Cardiac fibroblast (primary cell): ENCODE data around the gene EEF1AKMT4.
"Not testable (repeated sequence)": the region's sequence is repeated elsewhere in the genome, so short reads cannot be mapped to it uniquely, and the experiment has no call there.

Experiments
- DNase-seq, 2 donors: peaks; one replicate each; pipeline versions ENCODE4 v3.0.0 to v3.0.0-alpha.2; 2010; ENCODE audit warnings: low read depth in 2 of 2
- H3K4me3 ChIP-seq, 2 donors: replicated peaks in 1 of 2; 1 replicate in 1 of 2; 2 replicates in 1 of 2; pipeline ENCODE4 v1.5.1; 2011; ENCODE audit warnings: low read depth in 2 of 2, low read length in 2 of 2, mild to moderate bottlenecking in 2 of 2, moderate library complexity in 1 of 2
- TF ChIP-seq, protein P1 (sequence below): IDR thresholded peaks from one replicate; pipeline ENCODE4 v1.5.1; 2011; ENCODE audit warnings: low read depth, mild to moderate bottlenecking, low read length, inconsistent platforms

Gene EEF1AKMT4

DNA sequence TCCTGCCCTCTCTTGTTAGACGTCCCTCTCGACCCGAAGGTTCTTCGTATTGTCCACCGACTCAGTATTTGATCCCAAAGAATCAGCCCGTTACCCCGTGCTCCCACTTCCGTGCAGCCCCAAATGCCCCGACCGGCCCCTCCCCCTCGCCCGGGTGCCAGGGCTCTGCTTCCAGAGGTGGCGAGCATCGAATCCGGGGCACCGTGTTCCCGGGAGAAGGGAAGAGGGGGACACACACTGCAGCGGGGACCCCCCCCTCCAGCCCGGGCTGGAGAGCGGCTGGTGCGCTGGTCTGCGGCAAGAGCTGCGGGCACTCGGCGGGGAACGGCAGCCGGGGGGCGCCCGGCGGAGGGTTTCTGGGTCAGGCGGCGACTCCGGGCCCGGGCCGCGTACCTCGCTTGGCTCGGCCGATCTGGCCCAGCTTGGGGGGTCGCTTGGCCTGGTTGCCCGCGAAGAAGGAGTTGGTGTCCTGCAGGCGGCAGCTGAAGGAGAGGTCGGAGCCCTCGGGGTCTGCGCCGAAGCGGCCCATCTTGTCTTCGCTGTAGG, 11.3 kb downstream of the EEF1AKMT4 start:
- TF ChIP-seq, protein P1, sequence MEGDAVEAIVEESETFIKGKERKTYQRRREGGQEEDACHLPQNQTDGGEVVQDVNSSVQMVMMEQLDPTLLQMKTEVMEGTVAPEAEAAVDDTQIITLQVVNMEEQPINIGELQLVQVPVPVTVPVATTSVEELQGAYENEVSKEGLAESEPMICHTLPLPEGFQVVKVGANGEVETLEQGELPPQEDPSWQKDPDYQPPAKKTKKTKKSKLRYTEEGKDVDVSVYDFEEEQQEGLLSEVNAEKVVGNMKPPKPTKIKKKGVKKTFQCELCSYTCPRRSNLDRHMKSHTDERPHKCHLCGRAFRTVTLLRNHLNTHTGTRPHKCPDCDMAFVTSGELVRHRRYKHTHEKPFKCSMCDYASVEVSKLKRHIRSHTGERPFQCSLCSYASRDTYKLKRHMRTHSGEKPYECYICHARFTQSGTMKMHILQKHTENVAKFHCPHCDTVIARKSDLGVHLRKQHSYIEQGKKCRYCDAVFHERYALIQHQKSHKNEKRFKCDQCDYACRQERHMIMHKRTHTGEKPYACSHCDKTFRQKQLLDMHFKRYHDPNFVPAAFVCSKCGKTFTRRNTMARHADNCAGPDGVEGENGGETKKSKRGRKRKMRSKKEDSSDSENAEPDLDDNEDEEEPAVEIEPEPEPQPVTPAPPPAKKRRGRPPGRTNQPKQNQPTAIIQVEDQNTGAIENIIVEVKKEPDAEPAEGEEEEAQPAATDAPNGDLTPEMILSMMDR = no peak
- H3K4me3 ChIP-seq = peak overlapping the region; percentile 42 to 59
- no peak for DNase-seq

- TF ChIP-seq, protein P1 = no peak
- peak; percentile 44 to 69 for DNase-seq
- H3K4me3 ChIP-seq = peak within 1 kb of the TSS; percentile 57 to 59
These were observed 11.9 kb downstream of the EEF1AKMT4 start, which contains the start of gene CAMK2N2 for GRCh38 chr3:184261270-184261853. Gene CAMK2N2, minus strand, starts transcription at chr3:184261553. Its CDS starts 268 bp downstream, at chr3:184261285.

DNA sequence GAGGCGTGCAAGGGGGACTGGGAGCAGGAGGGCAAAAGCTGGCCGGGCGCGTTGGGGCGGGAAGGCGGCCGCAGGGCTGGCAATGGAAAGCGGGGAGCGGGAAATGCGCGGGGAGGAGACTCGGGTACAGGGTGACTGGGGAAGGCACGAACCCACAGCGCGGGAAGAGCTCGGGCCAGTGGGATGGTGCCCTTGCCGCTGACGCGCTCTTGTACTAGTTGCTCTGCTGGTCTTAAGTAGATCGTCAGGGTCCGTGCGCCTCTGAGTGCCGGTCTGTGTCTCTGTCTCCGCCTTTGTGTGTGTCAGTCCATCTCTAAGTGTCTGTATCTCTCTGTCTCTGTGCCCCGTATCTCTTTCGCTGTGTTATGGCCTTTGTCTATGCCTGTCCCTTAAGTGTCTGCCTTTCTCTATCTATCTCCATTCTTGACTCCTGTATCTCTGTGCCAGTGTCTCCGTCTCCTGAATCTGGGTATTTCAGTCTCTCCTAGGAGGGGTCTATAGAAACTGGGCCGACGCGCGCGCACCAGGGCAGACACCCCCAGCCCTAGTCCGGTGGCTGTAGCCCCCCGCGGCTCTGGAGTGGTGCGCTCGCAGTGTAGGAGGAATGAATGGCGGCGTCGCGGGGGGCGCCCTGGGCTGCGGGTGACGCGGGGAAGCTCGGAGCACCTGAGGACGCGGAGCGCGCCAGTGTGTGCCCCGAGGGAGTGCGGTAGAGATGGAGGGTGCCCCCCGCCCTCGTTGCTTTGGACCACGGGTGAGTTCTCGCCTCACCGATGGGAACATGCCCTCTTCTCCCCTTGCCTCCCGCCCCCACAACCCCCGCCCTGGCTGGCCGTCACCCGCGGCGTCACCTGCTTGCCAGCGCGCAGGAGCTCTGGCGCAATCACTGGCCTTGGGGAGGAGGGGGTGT, 12.6 kb downstream of the EEF1AKMT4 start:
- H3K4me3 ChIP-seq = peak overlapping the region; percentile 57 to 59
- DNase-seq = peak; percentile 34 to 47
- TF ChIP-seq, protein P1 = no peak

GRCh38 chr3:184262764-184263179, 13.3 kb downstream of the EEF1AKMT4 start:
- TF ChIP-seq, protein P1 = no peak
- DNase-seq = peak in 1 of 2 donors; percentile 17
- no peak overlapping the region for H3K4me3 ChIP-seq

DNA sequence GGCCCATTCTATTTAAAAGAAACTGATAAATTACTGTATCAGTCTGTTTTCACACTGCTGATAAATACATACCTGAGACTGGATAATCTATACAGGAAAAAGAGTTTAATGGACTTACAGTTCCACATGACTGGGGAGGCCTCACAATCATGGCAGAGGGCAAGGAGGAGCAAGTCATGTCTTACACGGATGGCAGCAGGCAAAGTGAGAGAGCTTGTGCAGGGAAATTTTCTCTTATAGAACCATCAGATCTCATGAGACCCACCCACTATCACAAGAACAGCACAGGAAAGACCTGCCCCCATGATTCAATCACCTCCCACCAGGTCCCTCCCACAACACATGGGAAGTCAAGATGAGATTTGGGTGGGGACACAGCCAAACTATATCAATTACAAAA, 17.8 kb downstream of the EEF1AKMT4 start:
- not testable (repeated sequence) for DNase-seq, H3K4me3 ChIP-seq

- TF ChIP-seq, protein P1 = no peak
- no peak overlapping the region for H3K4me3 ChIP-seq
- no peak for DNase-seq
These were observed 22.8 kb downstream of the EEF1AKMT4 start for GRCh38 chr3:184272269-184272668.

- TF ChIP-seq, protein P1 = no peak
- DNase-seq = no peak
- no peak overlapping the region for H3K4me3 ChIP-seq
These were observed 25.9 kb downstream of the EEF1AKMT4 start for GRCh38 chr3:184275381-184275701.
